Stimulated activated CD8-positive, alpha-beta memory T cell treated with anti-CD3 and anti-CD28 coated beads, Interleukin-12 subunit alpha, Interleukin-12 subunit beta, amount 100 ng/mL, for 1 hour (primary cell): ENCODE results near the gene SLC5A4.
"Not testable (repeated sequence)": the region's sequence is repeated elsewhere in the genome, so short reads cannot be mapped to it uniquely, and the experiment has no call there.

Source experiments
- DNase-seq: peaks from one replicate; pipeline ENCODE4 v3.0.0-alpha.2; 2020; ENCODE audit warnings: low read depth

Gene SLC5A4

GRCh38 chr22:32199961-32200360, 55.2 kb downstream of the SLC5A4 start:
- no peak for DNase-seq

- no peak for DNase-seq
These were observed 55.8 kb downstream of the SLC5A4 start for GRCh38 chr22:32199341-32199740.

- not testable (repeated sequence) for DNase-seq
These were observed 57.5 kb downstream of the SLC5A4 start for GRCh38 chr22:32197553-32198226.

GRCh38 chr22:32195900-32196299, 59.2 kb downstream of the SLC5A4 start:
- not testable (repeated sequence) for DNase-seq

GRCh38 chr22:32193346-32193745, 61.8 kb downstream of the SLC5A4 start:
- DNase-seq = not testable (repeated sequence)

GRCh38 chr22:32191021-32191420, 64.1 kb downstream of the SLC5A4 start:
- DNase-seq = not testable (repeated sequence)

GRCh38 chr22:32185821-32186220, 69.3 kb downstream of the SLC5A4 start:
- no peak for DNase-seq

- DNase-seq = no peak
These were observed 71.5 kb downstream of the SLC5A4 start for GRCh38 chr22:32183625-32184024.

- no peak for DNase-seq
These were observed 74.1 kb downstream of the SLC5A4 start for GRCh38 chr22:32181043-32181442.

- DNase-seq = no peak
These were observed 77.9 kb downstream of the SLC5A4 start for GRCh38 chr22:32177221-32177765.

GRCh38 chr22:32175683-32176644, 79.2 kb downstream of the SLC5A4 start:
- DNase-seq = no peak

GRCh38 chr22:32175115-32175514, 80.0 kb downstream of the SLC5A4 start:
- DNase-seq = no peak
